H54 (cell line): ENCODE results near the gene PPFIA2.

Experiments
- DNase-seq: peaks from one replicate; pipeline ENCODE4 v3.0.0; 2011; ENCODE audit warnings: low spot score, mixed read lengths; ENCODE audit not compliant: insufficient read length
- FAIRE-seq: peaks from 3 replicates; lab custom pipeline; 2011; peaks lifted over from hg19 to GRCh38; lab: Jason Lieb, UNC
- POLR2A ChIP-seq: IDR thresholded peaks from 2 replicates; pipeline ENCODE4 v1.6.1; 2011; ENCODE audit warnings: low read depth, mild to moderate bottlenecking, low read length

Gene PPFIA2

GRCh38 chr12:81354327-81354932, 404.7 kb downstream of the PPFIA2 start:
- no peak for FAIRE-seq
- TF ChIP-seq POLR2A, result no peak
- DNase-seq, result no peak

DNA sequence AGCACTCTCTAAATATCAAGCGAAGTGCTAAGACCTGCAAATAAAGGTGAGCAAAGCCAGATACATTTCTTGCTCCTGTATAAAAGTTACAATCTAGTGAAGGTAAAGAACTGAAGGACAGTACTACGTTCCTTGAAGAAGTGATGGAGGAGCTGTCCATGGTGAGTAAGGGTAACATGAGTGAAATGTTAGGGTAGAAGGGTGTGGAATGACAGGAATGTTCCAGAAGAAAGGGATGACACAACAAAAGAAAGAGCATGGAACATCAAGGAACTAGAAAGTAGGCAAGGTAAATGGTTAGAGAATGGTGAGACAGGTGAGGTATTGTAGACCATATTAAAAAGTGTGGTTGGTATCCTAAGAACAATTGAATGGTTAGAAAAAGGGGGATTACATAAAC, 408.8 kb downstream of the PPFIA2 start:
- no peak for TF ChIP-seq POLR2A
- no peak for DNase-seq
- FAIRE-seq, result no peak

DNA sequence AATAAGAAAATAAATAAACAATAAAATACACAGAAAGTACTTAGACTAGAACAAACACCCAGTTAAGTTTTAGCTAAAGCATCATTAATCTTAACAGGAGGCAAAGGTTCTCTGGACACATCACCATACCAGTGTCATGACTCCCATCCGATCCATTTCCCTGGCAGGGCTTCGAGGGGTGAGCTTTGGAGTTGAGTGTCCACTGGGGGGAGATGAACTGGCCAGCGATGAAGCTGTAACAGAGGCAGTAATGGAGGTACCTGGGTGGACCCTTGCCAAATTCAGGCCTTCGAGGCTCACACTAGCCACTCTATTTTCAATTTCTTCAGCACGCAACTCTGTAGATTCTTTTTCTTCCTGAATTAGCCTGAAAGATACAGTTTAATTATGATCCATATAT, 411.7 kb downstream of the PPFIA2 start:
- FAIRE-seq, result no peak

GRCh38 chr12:81340910-81341309, 418.2 kb downstream of the PPFIA2 start:
- no peak for TF ChIP-seq POLR2A
- DNase-seq (no peak), FAIRE-seq (peak; percentile 73)

More for the DNA sequence above, 411.7 kb downstream of the PPFIA2 start:
- no peak for TF ChIP-seq POLR2A
- DNase-seq, result no peak

DNA sequence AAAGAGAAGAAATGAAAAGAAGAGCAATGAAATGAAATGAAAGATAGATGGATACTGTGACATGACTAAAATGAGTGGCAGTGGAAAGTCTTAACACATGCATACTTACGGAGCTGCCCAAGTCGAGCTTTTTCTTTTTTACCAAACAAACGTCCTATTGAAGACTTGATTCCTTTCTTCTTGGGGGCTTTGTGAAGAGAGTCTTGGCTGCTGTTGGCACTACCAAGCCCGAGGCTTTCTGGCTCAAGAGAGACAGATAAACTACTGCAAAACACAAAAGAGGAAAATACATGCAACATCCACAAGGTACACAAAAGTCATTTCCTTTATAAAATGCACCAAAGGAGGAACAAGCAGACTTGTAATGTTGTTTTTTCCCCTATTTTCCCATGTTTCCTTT, 420.1 kb downstream of the PPFIA2 start:
- TF ChIP-seq POLR2A, result no peak
- FAIRE-seq (no peak), DNase-seq (no peak)

- no peak for FAIRE-seq
- no peak for TF ChIP-seq POLR2A
- no peak for DNase-seq
Measured at GRCh38 chr12:81337886-81338285, 421.3 kb downstream of the PPFIA2 start.

GRCh38 chr12:81333812-81334211, 425.3 kb downstream of the PPFIA2 start:
- no peak for DNase-seq
- no peak for TF ChIP-seq POLR2A
- FAIRE-seq, result no peak

DNA sequence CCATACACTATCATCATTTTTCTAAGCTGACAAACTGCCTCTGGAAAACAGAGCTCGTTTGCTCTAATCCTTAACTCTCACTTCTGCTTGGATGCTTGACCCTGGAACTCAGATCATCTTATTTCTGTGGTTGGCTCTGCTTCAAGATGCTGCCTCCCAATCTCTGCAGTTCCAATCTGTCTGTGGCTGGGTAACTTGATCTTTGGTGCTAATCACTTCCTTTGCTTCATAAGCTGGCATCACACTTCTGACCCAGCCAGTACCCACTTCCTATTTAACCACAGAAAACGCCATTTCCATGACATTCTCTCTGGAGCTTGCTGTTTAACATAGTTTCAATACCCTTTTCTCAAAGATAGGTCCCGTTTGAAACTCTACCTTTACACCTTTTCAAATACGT, 427.1 kb downstream of the PPFIA2 start:
- FAIRE-seq, result no peak
- no peak for TF ChIP-seq POLR2A
- no peak for DNase-seq

- no peak for FAIRE-seq
- TF ChIP-seq POLR2A, result no peak
- no peak for DNase-seq
Measured at GRCh38 chr12:81330480-81330879, 428.7 kb downstream of the PPFIA2 start.

GRCh38 chr12:81329085-81329484, 430.1 kb downstream of the PPFIA2 start:
- FAIRE-seq (peak; percentile 69), DNase-seq (peak; percentile 11)
- TF ChIP-seq POLR2A, result no peak

DNA sequence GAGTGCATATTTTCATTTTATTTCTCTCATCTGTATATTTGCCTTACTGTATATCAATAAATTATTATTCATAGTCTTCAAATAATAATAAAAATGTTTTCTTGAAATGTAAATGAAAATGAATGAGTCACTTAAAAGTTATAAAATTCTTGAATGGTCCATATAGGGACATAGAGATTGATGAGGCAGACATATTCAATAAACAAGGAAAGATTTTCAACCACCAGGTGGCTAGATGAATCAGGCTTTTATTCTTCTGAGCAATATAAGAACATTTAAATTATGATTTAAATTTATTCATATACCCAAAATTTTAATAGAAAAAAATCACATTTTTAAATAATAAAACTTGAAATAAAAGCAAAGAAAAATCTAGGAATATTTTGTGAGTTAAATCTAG, 431.7 kb downstream of the PPFIA2 start:
- no peak for TF ChIP-seq POLR2A
- no peak for FAIRE-seq
- no peak for DNase-seq

GRCh38 chr12:81325086-81325485, 434.1 kb downstream of the PPFIA2 start:
- no peak for DNase-seq
- no peak for FAIRE-seq
- TF ChIP-seq POLR2A, result no peak

DNA sequence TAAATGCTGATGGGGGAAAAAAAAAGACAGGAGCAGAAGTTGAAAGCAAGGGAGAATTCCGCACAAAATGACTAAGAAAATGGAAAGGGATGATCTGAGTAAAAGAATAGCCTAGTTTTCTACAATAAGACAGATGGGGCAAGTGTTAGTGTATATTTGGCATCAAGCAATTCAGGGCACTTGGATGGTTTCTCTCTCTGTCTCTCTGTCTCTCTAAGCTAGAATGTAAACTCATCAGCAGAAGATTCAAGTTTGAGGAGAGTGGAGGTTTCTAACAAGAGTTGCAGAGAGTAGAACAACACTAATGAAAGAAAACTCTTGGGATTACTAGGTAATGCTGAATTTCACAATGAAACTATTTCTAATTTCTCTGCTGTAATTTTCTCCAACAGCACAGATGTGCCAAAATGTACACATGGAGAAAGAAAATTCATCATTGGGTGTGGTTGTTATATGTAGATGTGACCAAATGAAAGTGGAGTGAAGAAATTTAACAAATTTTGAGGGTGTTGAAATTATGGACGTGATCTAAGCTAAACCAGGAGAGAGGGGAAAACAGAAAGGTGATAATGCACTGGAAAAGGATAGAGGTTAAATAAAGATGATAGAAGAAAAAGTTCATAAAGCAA, 444.1 kb downstream of the PPFIA2 start:
- TF ChIP-seq POLR2A, result no peak
- no peak for FAIRE-seq
- DNase-seq, result no peak

DNA sequence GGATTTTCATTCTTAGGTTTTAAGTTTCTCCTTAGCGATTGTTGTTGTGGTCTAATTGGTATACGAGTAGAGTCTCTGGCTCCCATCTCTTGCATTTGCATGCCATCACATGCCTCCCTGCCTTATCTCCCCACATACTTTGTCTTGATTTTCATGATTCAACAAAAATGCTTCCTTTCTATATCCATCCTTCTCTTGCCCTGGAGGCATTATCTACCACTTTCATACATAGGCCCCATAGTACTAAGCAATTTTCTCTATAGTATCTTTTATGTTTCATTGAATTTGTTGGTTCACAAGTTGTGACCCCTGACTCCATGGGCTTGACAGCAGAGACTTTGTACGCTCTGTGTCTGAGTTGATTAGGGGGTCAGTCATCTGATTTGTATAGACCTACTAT, 455.2 kb downstream of the PPFIA2 start:
- no peak for FAIRE-seq
- no peak for TF ChIP-seq POLR2A
- DNase-seq, result no peak

DNA sequence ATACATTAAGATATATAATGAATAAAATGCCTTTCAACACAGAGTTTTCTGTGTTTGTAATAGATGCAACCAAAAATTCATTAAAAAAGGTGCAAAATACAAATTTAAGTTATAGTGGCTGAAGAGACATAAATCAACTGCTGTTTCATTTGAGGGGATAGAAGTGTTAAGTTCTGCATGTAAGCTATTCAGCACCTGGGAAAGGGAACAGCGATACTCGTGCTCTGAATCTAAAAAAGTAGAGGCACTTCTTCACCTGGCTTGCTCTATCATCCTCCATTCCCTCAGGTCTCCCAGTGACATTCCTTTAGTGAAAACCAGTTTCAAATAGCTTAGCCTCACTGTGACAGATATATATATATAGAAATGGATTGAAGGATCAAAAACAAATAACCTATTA, 458.7 kb downstream of the PPFIA2 start:
- FAIRE-seq (no peak), DNase-seq (no peak)
- no peak for TF ChIP-seq POLR2A
